GDM1 (cell line): ENCODE results near the gene SHOC1.
"Not testable (repeated sequence)": the region's sequence is repeated elsewhere in the genome, so short reads cannot be mapped to it uniquely, and the experiment has no call there.

Experiments used
- DNase-seq: peaks from one replicate; lab custom pipeline; 2025; lab: John Stamatoyannopoulos, UW

The SHOC1 gene

DNA sequence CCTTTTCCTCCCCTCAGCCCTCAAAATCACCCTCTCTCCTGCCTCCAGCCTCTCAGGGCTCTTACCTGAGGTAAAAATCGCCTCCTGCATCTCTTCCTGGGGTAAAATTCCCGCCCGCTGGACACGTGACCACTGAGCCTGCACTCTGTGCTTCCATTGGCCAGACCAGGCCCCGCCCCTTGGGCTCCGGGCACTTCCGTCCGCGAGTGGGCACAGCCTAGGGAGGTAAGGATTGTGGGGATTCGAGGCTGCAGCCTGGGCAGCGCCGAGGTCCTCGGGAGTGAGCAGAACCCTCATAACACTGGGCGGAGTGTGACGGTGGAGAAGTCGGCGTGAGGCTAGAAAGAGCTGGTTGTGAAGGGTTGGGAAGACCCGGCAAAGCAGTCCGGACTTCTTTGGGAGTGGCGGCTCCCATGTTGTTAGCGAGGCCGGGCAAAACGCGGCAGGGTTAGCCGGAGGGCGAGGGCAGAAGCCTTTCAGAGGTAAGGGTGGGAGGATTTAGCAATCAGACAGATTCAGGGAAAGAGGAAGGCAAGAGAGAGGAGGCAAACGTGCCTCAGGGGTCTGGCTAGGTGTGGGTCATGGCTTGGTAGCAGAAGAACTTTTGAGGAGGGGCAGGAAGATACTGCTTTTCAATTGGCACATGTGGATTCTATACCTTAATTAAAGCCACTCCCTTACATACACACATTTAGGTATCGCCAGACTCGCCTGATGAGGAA, at the start of gene SHOC1:
SHOC1 (minus strand) TSS at position 103 of the 722 bp plus-strand sequence. CDS start 3,519 bp downstream, outside the sequence.
- no peak for DNase-seq

DNA sequence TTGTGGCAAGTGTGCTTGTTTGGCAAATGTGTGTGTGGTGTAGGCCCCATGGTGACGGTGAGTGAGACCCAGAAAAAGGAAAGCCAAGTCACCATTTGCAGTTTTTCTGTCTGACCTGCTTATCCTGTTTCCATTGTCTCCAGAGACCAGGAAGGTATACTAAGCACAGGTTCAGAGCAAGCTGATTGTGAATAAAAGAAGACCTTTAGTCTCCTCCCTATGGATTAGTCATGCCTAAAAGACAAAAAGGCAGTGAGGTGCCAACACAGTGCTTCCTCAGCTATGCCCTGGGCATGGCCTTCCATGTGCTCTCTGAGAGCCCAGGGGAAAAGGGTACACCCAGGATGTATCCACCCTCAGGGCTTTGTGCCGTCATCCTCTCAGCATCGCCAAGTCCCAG, 49.2 kb upstream of the SHOC1 start:
- DNase-seq: no peak

DNA sequence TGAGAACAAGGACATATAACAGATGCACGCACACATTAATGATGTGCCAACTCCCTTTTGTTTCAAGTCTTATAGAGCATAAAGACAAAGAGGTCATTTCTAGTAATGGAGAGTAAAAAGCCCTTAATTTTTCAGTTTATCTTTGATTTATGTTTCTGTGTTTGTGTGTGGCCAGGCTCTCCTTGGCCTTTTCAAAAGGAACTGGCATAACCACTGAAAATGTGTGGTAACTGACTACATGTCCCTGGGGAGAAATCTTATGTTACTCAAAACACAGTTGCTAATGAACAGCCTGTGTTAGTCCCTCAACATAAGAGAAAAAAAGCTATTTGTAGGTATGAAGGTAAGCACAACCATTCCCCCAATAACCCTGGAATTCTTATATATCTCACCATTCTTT, 47.6 kb upstream of the SHOC1 start:
- no peak for DNase-seq

DNA sequence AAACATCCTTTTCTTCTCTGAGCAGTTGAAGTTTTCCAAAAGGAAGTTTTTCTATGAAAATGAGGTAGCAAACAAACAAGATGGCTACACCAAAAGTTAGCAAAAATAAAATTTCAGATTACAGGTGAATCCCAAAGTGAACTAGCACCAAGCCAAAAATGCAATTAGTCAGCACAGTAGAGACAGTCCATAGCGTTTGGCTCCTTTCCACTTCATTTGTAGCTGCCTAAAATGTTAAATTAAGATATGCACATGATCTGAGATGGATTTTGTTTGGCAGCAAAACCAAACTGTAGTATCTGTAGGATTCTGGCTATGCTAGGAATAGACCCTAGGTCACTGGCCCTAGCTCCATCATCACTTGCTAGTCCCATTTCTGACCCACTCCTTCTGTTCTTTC, 45.7 kb upstream of the SHOC1 start:
- no peak for DNase-seq

DNA sequence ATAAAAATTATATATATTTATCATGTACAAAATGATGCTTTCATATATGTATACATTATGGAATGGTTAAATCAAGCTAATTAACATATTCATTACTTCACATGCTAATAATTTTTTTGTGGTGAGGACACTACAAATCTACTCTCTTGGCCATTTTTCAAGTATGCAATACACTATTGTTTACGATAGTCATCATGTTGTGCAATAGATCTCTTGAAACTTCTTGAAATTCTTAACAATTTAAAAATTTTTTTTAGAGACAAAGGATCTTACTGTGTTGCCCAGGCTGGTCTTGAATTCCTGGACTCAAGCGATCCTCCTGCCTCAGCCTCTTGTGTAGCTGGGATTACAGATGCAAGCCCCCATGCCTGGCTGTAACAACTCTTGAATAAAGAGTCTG, 45.2 kb upstream of the SHOC1 start:
- DNase-seq: no peak

DNA sequence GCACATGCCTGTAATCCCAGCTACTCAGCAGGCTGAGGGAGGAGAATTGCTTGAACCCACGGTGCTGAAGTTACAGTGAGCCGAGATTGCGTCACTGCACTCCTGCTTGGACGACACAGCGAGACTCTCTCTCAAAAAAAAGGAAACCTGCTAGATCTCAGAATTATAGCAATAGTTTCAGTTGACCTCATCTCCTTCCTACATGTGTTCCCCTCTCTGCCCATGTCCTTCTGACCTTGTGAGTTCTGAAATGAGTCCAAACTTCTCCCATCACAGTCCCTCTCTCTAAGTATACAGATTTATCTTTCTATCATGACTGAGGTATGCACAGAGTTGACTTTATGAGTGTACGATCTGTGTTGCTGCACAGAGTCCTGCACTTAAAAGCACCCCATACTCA, 44.6 kb upstream of the SHOC1 start:
- DNase-seq: no peak

DNA sequence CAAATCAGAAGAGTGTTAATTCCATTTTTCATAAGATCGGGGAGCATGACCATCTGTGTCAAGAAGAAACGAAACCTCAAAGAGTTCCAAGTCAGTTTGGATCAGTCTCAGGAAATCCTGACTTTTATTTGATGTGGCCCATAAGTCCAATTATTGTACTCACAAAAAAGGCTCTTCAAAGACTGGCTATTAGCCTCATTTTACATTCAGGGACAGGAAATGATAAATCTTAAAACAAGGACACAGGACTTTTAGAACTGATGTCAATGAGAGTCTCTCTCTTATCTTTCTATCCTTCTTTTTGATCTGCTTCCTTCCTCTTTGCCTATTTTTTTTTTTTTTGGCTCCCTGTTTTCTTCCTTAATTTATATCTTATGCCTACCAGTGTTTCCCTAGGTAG, 43.7 kb upstream of the SHOC1 start:
- no peak for DNase-seq

DNA sequence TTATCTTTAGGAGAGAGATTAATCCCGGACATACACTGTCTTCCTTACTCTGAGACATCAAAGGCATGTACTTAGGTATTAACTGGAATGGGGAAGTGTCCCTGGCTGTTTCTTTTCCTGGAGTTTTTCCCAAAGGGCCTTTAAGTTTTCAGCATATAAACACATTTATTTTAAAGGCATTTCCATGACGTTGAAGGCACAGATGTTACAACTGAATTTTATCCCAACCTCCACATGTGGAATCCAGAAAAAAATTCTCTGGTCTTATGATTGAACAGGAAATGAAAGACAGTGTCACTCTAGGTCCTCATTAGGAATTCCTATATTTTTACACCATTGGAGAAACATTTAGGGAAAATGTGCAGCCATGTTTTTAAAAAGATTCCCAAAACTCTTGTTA, 41.6 kb upstream of the SHOC1 start:
- no peak for DNase-seq

DNA sequence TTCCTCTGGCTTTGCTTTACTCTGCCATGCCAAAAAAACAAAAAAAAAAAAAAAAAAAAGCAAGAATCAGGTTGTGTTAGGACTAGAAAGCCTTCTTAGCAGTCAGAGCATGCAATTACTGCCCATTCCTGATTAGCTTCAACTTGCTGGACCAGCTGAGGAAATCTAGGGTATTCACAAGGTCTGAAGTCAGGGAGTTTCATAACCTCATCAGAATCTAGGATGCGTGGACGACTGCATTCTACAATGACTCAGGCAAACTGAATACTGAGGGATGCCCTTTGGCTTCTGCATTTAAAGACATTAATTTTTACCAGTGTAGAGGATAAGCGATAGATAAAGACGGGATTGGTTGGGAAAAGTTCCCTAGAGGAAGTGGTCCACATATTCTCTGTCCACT, 39.2 kb upstream of the SHOC1 start:
- no peak for DNase-seq

DNA sequence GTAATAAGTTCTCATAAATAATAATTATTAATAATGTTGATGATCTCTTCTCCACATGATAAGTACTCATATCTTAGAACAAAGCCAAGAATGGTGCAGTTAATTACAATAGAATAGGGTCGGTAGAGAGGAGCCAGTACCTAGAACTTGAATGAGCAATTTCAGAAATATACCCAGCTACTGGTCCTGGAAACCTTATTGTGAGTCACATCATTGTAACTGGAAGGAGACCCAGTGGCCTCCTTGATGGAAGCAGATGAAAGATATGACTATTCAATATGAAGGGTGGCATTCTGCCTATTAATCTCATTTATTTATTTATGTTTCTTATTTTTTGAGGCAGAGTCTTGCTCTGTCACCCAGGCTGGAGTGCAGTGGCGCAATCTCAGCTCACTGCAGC, 37.7 kb upstream of the SHOC1 start:
- no peak for DNase-seq

DNA sequence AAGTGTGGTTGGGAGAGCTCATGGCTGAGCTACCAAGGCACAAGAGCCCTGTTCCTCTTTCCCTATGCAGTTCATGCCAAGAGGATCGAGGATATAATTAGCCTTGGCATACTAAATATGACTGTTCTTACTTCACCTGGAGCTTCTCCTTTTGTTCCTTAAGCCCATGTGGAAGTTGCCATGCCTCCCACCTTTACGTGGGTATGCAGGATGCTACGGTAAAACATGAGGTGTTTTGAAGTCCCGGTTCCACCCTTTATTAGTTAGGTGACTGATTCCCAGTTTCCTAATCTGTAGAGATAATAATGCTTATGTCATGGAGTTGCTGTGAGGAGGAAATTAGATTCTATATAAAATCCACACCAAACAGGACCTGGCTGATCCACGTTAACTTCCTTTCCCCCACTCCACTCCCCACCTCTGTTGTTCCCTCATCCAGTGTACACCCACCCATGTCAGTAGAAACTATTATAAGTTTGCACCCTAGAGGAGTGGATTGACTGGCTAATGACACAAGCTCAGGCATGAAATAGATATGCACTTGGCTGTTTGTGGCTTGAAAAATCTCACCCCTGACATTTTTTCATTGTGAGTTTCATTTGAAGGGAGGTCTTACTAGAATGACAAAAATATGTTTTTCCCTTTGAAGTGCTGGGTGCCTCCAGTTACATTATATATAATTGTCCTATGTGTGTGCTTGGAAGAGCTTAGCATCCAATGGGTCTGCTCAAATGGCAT, 36.8 kb upstream of the SHOC1 start:
- DNase-seq: no peak

DNA sequence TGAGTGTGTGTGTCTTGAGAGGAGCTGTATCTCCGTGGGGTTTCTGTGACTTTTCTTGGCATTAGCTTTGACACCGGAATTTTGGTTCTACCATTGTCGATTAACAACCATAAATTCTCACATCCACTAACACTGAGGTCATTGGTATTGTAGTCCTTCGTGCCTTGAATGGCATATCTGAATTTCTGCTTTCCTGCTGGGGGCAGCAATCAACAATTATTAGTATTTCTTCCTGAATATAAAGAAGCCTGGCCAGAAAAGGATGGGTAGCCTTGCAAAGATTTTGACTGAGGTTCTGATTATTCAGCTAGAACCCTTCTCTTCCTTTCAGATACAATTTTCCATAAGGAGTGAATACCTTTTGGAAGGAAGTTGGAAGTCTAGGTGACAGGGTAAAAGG, 33.5 kb upstream of the SHOC1 start:
- DNase-seq: no peak

DNA sequence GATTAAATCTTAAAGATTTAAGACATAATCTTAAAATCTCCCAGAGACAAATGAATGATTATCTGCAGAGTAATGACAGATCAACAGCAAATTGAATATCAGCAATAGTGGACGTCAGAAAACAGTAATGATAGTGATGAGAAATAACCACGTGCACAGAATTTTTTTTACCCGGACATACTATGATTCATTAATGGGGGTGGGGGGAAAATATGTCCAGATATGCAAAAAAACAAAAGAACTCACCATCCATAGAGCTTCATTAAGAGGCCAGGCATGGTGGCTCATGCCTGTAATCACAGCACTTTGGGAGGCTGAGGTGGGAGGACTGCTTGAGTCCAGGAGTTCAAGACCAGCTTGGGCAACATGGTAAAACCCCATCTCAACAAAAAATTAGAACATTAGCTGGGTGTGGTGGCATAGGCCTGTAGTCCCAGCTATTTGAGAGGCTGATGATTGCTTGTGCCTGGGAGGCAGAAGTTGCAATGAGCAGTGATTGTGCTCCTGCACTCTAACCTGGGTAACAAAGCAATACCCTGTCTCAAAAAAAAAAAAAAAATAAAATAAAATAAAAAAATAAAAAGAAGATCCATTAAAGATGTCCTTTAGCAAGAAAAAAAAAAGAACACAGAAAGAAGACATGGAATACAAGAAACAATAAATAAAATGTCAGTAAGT, 30.9 kb upstream of the SHOC1 start:
- DNase-seq: no peak

DNA sequence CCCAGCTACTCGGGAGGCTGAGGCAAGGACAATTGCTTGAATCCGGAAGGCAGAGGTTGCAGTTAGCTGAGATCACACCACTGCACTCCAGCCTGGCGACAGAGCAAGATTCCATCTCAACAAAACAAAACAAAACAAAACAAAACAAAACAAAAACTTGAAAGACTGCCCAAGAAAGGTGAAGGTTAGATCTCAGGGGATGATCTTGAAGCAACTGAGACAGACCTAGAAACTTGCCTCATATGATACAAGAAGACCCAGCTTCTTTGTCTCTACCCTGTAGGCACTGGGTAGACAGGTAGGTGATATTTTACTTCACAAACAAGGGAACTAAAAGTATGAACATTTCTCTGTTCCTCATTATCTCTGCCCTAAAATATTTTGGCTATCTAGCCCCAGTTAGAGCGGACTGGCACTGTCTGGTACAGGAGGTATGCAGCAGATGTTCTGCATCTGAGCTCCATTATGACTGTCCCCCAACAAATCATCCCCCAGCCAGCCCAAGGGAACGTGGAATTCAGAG, 26.3 kb upstream of the SHOC1 start:
- no peak for DNase-seq

DNA sequence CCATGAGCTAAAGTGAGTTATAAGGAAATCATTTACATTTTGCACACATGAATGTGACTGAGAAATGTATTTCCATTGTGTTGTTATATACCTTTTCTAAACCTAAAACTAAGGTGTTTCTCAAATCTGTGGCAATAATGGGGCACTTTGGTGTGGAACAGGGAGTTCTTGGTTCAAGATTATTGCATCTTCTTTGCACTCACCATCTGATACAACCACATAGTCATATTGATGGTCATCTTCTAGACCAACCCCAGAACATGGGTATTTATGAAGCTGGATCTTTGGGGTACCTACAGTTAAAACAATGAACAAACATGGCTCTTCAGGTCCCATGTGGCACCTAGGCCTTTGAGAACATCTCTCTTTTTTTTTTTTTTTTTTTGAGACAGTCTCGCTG, 24.6 kb upstream of the SHOC1 start:
- DNase-seq: no peak

DNA sequence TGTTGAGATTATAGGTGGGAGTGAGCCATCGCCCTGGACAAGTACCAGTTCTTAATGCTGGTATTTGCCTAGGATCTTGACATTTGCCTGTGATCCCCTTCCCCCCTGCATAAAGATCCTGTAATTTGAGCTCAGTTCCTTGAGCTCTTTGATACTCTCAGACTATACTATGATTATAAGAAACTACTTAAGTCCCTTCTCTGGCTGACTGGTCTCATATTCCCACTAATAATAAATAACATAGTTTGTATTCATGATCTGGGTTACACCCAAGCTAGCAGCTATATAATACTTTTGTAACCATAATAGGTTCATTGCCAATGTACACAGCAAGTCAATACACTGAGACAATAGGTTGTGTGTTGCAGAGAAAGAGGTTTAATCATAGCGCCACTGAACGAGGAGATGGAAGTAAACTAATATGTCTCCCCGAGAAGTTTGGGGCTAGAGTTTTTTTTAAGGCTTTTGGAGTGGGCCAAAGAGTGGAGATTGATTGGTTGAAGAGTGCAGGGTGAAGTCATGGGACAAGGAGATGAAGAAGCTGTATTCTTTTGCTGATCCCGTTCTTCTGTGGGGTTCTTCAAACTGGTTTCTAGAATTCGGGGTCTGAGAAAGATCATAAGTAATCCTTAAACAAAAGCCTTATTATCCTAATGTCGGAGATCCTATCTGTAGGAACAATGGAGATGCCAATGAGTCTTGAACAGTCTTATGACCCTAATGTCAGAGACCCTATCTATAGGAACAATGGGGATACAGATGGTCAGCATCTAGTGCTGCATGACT, 20.7 kb upstream of the SHOC1 start:
- DNase-seq: no peak

DNA sequence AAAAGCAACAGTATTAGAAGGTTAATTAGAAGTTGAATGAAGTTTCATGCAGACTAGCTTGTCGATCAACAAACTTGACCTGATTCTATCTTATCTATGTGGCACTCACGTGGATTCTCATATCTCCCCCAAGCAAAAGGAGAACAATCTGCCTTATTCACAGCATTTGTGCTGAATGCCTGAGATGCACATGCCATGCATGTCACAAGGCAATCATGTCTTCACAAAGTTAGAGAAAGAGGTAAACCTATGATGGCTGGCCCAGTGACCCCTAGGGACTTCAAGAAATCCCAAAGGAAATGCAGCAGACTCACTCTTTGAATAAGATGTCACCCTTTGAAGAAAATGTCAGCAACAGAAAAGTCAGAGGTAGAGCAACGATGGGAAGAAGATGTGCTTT, 17.6 kb upstream of the SHOC1 start:
- DNase-seq: no peak

DNA sequence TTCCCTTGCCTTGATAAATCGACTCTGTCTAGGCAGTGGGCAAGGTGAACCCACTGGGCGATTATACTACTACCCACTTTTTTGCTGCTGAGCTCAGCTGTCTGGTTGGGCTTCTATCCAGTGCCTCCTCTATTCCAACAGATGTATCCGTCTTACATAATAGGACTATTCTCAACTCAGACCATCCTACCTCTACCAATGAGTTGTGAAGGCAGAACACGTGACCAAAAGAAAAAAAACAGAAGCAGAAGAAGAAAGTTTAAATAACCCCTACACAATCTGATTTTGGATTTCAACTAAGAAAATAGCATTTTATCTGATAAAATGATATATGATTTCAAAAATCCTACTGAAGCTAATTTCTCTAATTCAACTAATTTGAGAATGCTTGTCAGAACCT, 16.2 kb upstream of the SHOC1 start:
- no peak for DNase-seq

DNA sequence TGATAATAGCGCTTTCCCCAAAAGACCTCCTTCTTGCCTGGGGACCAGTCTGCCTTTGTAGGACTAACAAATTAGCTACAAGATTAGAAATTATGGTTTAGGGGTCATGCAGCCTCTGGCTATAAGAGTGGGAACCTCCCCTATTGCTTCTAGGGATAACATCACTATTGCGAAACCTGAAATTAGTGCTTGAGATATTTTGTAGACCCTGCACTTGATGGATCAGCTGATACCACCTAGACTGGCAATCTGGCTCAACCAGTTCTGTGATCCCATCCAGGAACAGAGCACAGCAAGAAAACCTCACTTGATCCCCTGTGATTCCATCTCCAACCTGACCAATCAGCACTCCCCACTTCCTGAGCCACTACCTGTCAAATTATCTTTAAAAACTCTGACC, 15.7 kb upstream of the SHOC1 start:
- not testable (repeated sequence) for DNase-seq

DNA sequence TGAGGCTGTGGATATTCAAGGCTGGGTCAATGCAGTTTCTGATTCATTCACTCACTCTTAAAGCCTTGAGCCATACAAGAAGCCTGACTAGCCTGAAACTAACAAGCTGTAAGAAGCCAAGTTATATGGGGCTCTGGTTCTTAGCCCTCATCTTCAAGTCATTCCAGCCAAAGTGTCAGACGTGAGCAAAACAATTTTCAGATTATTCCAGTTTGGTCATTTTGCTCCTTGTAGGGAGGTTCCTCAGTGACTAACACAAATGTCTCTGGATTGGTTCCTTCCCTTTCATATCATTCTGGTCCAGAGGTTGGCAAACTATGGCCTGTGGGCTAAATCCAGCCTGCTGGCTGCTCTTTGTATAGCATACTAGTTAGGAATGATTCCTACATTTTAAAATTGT, 12.5 kb upstream of the SHOC1 start:
- DNase-seq: no peak

DNA sequence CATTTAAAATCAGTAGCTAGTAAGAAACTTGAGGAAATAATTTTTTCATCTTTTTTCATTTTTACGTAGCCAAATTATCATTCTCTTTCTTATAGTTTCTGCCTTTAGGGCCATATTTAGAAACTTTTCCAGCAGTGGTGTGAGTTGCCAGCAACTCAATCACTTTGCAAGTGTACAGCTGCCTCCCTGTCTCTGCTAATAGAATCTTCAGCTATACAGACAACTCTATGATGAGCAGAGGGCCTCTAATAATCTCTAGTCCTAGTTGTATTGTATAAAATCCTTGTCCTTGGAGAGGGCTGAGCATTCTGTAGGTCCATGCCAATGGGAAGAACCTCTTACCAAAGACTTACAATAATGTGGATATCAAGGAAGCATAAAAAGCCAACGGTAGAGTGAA, 11.5 kb upstream of the SHOC1 start:
- no peak for DNase-seq

DNA sequence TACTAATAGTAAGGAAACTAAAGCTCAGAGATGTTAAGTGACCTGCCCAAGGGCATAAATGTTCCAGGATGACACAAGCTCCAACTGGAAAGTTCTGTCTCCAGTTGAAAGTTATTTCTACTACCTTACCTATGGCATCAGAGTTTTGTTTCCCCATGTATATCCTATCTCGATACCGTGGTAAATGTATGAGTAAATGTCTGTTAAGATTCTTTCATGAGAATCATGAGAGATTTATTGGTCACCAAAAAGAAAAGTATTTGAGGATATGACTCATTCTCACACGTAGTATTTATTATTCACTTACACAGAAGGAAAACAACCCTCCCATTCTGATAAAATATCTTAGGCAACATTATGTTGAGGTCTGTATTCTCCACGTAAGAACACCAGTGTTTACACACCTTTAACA, 11.1 kb upstream of the SHOC1 start:
- DNase-seq: no peak
